BLaER1 (cell line): ENCODE measurements around the gene MORN3.
A peak's percentile ranks its signal among the peaks of the same experiment; 100 is the strongest.
"Not testable (repeated sequence)": the region's sequence is repeated elsewhere in the genome, so short reads cannot be mapped to it uniquely, and the experiment has no call there.

Experiments used
- H3K27ac ChIP-seq: shearing (Covaris generic); formaldehyde crosslinking; 2 replicates; pipeline ENCODE4 v1.8.1; 2022
- H3K27me3 ChIP-seq: shearing (Covaris generic); formaldehyde crosslinking; 2 replicates; pipeline ENCODE4 v1.8.1; 2022
- H3K36me3 ChIP-seq: shearing (Covaris generic); formaldehyde crosslinking; 2 replicates; pipeline ENCODE4 v1.8.1; 2022
- H3K4me1 ChIP-seq: shearing (Covaris generic); formaldehyde crosslinking; 2 replicates; pipeline ENCODE4 v1.8.1; 2022
- H3K4me2 ChIP-seq: shearing (Covaris generic); formaldehyde crosslinking; 2 replicates; pipeline ENCODE4 v1.8.1; 2022
- H3K4me3 ChIP-seq: shearing (Covaris generic); formaldehyde crosslinking; 2 replicates; pipeline ENCODE4 v1.8.1; 2022
- H3K9ac ChIP-seq: shearing (Covaris generic); formaldehyde crosslinking; 2 replicates; pipeline ENCODE4 v1.8.1; 2022
- H3K9me3 ChIP-seq: shearing (Covaris generic); formaldehyde crosslinking; 2 replicates; pipeline ENCODE4 v1.8.1; 2022
- H4K20me1 ChIP-seq: shearing (Covaris generic); formaldehyde crosslinking; 2 replicates; pipeline ENCODE4 v1.8.1; 2022
- Cebpa-rat ChIP-seq: shearing (Covaris generic); IDR thresholded peaks from 2 replicates; pipeline ENCODE4 v1.8.1; 2022

Gene MORN3

GRCh38 chr12:121669521-121669900 is at the start of gene MORN3:
MORN3 (minus strand) TSS chr12:121669654; CDS start chr12:121669483, 171 bp downstream.
- peaks cover 52% of the 10 kb centered on the region for H3K4me1 ChIP-seq
- H3K4me2 ChIP-seq, result 0 out of 2 replicates have a peak within 1 kb of the TSS, but pooled peaks have one; percentile 3
- TF ChIP-seq Cebpa-rat, result no peak
- H3K27me3 ChIP-seq, result no peaks in the 10 kb centered on the region
- H3K9ac ChIP-seq, result 0 out of 2 replicates have a peak within 1 kb of the TSS, but pooled peaks have one; percentile 15
- H3K27ac ChIP-seq, result 0 out of 2 replicates have a peak within 1 kb of the TSS, but pooled peaks have one; percentile 13
- 0 out of 2 replicates have a peak, but pooled peaks cover 5% of the 10 kb centered on the region for H3K36me3 ChIP-seq
- H4K20me1 ChIP-seq, result no peaks in the 10 kb centered on the region
- no peak within 1 kb of the TSS for H3K4me3 ChIP-seq
- H3K9me3 ChIP-seq, result no peaks in the 10 kb centered on the region

GRCh38 chr12:121718653-121719239 is 49.3 kb upstream of the MORN3 start:
- no peak for TF ChIP-seq Cebpa-rat
- no peak overlapping the region for H3K4me2 ChIP-seq
- H3K27ac ChIP-seq, result no peak overlapping the region
- no peaks in the 10 kb centered on the region for H3K9me3 ChIP-seq
- no peak overlapping the region for H3K4me3 ChIP-seq
- peaks cover 99% of the 10 kb centered on the region for H4K20me1 ChIP-seq
- H3K4me1 ChIP-seq, result peaks cover 17% of the 10 kb centered on the region
- H3K9ac ChIP-seq, result no peak overlapping the region
- H3K36me3 ChIP-seq, result peaks cover 51% of the 10 kb centered on the region
- H3K27me3 ChIP-seq, result no peaks in the 10 kb centered on the region

GRCh38 chr12:121717041-121717699 is 47.7 kb upstream of the MORN3 start:
- no peaks in the 10 kb centered on the region for H3K9me3 ChIP-seq
- H3K4me2 ChIP-seq, result no peak overlapping the region
- no peak overlapping the region for H3K4me3 ChIP-seq
- peaks cover 40% of the 10 kb centered on the region for H3K36me3 ChIP-seq
- peaks cover 23% of the 10 kb centered on the region for H3K4me1 ChIP-seq
- H4K20me1 ChIP-seq, result peaks cover 89% of the 10 kb centered on the region
- no peak overlapping the region for H3K9ac ChIP-seq
- no peak overlapping the region for H3K27ac ChIP-seq
- TF ChIP-seq Cebpa-rat, result no peak
- H3K27me3 ChIP-seq, result no peaks in the 10 kb centered on the region

- Histone ChIP-seq H3K27me3 (no peaks in the 10 kb centered on the region), H3K36me3 (peaks cover 35% of the 10 kb centered on the region), H4K20me1 (peaks cover 77% of the 10 kb centered on the region), H3K4me3 (no peak overlapping the region), H3K4me1 (peaks cover 35% of the 10 kb centered on the region), H3K27ac (no peak overlapping the region), H3K4me2 (no peak overlapping the region), H3K9ac (no peak overlapping the region), H3K9me3 (no peaks in the 10 kb centered on the region)
- no peak for TF ChIP-seq Cebpa-rat
Measured at GRCh38 chr12:121715862-121716435, 46.5 kb upstream of the MORN3 start.

- not testable (repeated sequence) for H3K27me3 ChIP-seq, H3K27ac ChIP-seq, H3K4me2 ChIP-seq, H3K4me3 ChIP-seq, H3K9me3 ChIP-seq, H3K9ac ChIP-seq
- Histone ChIP-seq H3K36me3 (peaks cover 26% of the 10 kb centered on the region), H4K20me1 (peaks cover 68% of the 10 kb centered on the region), H3K4me1 (peaks cover 39% of the 10 kb centered on the region)
Measured at GRCh38 chr12:121715055-121715454, 45.6 kb upstream of the MORN3 start.

GRCh38 chr12:121713793-121714192 is 44.3 kb upstream of the MORN3 start:
- Histone ChIP-seq H4K20me1 (peaks cover 55% of the 10 kb centered on the region), H3K27ac (peak overlapping the region; percentile 76; the same call in 1 of the 2 replicates), H3K4me3 (peak overlapping the region; percentile 99), H3K9me3 (no peaks in the 10 kb centered on the region), H3K27me3 (no peaks in the 10 kb centered on the region), H3K9ac (peak overlapping the region; percentile 83), H3K36me3 (peaks cover 20% of the 10 kb centered on the region), H3K4me2 (peak overlapping the region; percentile 100), H3K4me1 (peaks cover 44% of the 10 kb centered on the region)
- no peak for TF ChIP-seq Cebpa-rat

GRCh38 chr12:121713257-121713777 is 43.9 kb upstream of the MORN3 start:
- Histone ChIP-seq H3K36me3 (peaks cover 20% of the 10 kb centered on the region), H3K27ac (peak overlapping the region; percentile 76), H3K9ac (peak overlapping the region; percentile 83), H3K4me3 (peak overlapping the region; percentile 99), H3K4me1 (peaks cover 42% of the 10 kb centered on the region), H4K20me1 (peaks cover 51% of the 10 kb centered on the region), H3K4me2 (peak overlapping the region; percentile 100), H3K9me3 (no peaks in the 10 kb centered on the region), H3K27me3 (no peaks in the 10 kb centered on the region)
- no peak for TF ChIP-seq Cebpa-rat

GRCh38 chr12:121712461-121713256 is 43.2 kb upstream of the MORN3 start, which contains the start of gene TMEM120B:
TMEM120B (plus strand) TSS chr12:121712752; CDS start chr12:121712896, 144 bp downstream.
- peaks cover 40% of the 10 kb centered on the region for H3K4me1 ChIP-seq
- peak within 1 kb of the TSS; percentile 76 for H3K27ac ChIP-seq
- H3K9ac ChIP-seq, result peak within 1 kb of the TSS; percentile 84
- no peaks in the 10 kb centered on the region for H3K9me3 ChIP-seq
- no peak for TF ChIP-seq Cebpa-rat
- peaks cover 14% of the 10 kb centered on the region for H3K36me3 ChIP-seq
- H3K27me3 ChIP-seq, result no peaks in the 10 kb centered on the region
- H3K4me3 ChIP-seq, result peak within 1 kb of the TSS; percentile 99
- H3K4me2 ChIP-seq, result peak within 1 kb of the TSS; percentile 100
- peaks cover 45% of the 10 kb centered on the region for H4K20me1 ChIP-seq

- H3K36me3 ChIP-seq, result peaks cover 14% of the 10 kb centered on the region
- peaks cover 40% of the 10 kb centered on the region for H3K4me1 ChIP-seq
- H3K27ac ChIP-seq, result 0 out of 2 replicates have a peak overlapping the region, but pooled peaks have one; percentile 41
- no peaks in the 10 kb centered on the region for H3K27me3 ChIP-seq
- peak overlapping the region; percentile 84 for H3K9ac ChIP-seq
- peak overlapping the region; percentile 100 for H3K4me2 ChIP-seq
- no peaks in the 10 kb centered on the region for H3K9me3 ChIP-seq
- peaks cover 40% of the 10 kb centered on the region for H4K20me1 ChIP-seq
- peak overlapping the region; percentile 99 for H3K4me3 ChIP-seq
- TF ChIP-seq Cebpa-rat, result no peak
Measured at GRCh38 chr12:121712190-121712460, 42.7 kb upstream of the MORN3 start.
